HG03442 (cell line): ENCODE measurements around the gene CRKL.
"Not testable (repeated sequence)": the region's sequence is repeated elsewhere in the genome, so short reads cannot be mapped to it uniquely, and the experiment has no call there.

Source experiments
- ATAC-seq: cut with Tn5 transposase; IDR thresholded peaks from one replicate; pipeline ENCODE4 v1.9.1; 2021; ENCODE audit warnings: mild to moderate bottlenecking, moderate library complexity; ENCODE audit not compliant: unreplicated experiment

CRKL gene

DNA sequence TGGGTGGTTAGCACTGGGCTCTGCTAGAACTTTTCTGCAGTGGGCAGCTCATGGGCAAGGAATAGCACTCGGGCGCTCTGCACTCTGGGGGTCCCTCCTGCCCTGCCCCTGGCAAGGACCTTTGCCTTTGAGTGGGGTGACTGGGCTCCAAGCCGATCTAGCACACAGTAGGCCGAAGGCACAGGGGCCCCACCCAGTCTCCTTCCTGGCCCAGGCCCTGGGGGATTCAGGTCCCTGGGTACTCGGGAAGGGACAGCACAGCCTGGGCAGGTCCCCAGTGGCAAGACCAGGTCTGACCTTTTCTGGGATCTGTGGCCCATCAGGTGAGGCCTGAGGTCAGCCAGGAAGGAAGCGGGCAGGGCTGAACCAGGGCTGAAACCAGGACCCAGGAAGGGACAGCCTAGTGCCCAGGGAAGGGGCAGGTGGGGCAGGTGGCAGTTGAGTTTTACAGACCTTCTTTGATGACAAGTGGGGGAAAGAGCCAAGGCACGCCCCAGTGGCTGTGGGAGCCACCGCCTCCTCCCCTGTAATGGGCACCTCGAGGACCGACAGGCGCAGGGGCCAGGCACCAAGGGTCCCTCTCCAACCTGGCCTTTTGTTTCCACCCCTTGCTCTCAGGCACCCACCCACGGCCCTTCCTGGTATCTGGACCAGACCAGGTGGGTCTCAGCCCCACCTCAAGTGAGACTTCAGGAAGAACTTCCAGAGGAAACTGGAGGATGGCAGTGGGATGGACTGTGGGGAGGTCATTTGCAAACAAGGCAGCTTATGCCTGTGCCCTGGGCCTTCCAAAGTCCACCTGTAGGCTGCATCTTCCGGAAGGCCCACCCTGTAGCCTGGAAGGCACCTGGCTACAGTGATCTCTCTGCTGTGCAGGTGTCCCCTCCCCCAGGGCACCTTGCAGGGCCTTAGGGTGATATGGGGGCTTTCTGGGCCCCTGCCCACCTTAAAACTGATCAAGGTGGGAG lies 49.0 kb downstream of the CRKL start:
- ATAC-seq, result no peak

DNA sequence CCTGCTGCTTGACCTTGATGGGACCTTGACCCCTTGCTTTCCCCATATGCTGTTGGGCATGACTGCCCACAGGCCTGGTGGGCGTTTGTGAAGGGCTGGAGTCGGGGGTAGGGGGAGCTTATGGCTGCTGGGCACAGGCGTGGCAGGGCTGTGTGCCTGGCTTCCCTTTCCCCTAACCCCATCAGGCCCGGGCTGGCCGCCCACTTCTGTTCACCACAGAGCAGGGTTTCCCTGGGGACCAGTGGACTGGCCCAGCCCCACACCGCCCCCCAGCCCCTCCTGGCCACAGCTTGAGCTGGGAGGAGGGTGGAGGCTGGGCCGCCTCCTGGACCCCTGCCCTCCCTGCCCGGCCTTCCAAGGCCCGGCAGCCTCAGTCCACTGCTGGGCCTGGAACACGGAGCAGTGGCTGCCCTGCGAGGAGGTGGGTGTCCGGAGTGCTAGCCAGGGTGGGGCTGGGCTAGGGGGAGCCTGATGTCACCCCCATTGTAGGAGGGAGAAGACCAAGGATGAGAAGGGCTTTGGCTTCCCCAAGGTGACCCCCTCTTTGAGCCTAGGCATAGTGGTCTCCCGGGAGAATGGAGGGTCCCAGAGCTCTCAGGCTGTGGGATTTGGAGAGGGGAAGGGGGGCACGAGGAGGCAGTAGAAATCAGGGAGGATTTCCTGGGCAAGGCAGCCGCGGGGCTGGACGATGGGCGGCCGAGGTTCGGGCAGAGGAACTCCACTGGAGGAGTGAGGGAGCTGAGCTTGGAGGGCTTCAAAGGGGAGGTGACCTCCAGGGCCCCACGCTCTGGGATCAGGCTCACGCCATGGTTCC lies 49.9 kb downstream of the CRKL start, which contains the start of gene AIFM3:
AIFM3 (plus strand) TSS at position 373 of the 814 bp plus-strand sequence. CDS start 690 bp downstream, outside the sequence.
- ATAC-seq, result no peak

DNA sequence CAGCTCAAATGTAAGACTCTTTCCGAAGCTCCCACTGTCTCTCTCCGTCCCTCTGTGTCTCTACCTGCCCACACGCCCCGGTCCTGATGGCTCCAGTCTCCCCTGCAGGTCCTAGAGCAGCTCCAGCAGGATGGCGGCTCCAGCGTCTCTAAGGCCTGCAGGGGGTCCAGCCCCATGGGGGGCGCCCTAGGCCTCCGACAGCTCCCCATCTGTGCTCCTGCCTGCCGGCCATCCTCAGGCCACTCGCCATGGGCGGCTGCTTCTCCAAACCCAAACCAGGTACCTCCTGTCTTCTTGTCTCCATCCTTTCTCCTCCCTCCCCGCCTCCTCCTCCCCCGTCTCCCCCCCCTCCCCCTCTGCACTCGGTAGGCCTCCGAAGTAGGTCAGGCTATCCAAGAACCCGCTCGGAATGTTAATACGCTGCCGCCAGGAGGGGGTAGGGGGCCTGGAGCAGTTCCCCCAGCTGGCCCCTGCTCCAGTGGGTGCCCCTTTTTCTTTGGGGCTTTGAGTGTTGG lies 50.5 kb downstream of the CRKL start:
- no peak for ATAC-seq

DNA sequence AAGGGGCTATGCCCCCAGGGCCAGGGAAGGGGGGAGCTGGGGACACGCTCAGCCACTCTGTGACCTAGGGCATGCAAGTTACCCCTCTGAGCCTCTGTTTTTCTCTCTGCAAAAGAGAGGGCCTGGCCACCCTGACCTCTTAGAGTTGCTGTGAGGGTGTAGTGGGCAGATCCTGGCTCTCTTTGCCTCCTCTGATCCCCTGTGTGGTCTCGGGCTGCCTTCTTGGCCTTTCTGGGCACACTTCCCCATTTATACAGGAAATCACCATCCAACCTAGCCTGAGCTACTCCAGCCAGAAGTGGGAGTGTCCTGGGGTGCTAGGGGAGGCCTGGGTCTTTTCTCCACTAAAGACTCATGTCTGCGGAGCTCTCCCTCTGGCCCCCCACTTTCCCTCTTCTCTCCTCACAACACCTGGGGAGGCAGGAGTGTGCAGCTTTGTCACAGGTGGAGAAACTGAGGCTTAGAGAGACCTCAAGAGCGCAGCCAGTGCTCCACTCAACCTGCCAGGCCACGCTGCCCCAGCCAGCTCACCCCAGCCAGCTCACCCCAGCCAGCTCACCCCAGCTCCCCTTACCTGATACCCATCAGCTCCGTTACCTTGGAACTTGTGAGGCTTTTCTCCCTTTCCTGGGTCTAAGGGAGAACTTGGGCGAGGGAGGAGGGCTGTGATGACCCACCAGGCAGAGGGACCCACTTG lies 51.2 kb downstream of the CRKL start:
- ATAC-seq, result no peak

DNA sequence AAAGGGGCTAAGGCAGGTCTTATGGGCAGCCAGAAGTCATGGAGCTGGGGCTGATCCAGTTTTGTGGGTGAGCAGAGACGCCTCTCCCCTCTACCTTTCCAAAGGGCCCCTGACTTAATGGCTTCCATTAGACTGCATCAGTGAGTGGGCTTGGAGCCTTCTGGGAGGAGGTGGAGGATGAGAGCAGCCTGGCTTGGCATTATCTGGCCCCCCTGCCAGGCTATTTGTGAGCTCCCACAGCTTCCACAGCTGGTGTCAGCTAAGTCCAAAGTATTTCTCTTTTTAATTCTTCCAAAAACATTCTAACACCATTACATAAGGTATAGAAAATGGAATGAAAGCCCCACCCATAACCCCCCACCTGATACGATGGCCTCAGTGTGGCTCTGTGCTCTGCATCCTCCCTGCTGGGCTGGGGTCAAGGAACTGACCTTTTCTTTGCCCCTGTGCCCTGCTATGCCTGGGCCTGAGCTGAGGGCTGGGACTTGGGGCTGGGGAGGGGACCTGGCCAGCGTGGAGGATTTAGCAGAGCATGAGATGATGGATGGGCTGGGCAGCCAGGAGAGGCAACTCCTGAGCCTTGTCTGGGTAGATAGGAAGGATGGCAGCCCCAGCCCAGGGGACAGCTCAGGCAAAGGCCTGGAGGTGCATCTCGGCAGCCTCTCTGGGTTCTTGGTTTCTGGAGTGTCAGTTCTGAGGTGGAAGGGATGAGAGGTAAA lies 53.9 kb downstream of the CRKL start:
- no peak for ATAC-seq

GRCh38 chr22:20972014-20972694 lies 54.9 kb downstream of the CRKL start:
- not testable (repeated sequence) for ATAC-seq

DNA sequence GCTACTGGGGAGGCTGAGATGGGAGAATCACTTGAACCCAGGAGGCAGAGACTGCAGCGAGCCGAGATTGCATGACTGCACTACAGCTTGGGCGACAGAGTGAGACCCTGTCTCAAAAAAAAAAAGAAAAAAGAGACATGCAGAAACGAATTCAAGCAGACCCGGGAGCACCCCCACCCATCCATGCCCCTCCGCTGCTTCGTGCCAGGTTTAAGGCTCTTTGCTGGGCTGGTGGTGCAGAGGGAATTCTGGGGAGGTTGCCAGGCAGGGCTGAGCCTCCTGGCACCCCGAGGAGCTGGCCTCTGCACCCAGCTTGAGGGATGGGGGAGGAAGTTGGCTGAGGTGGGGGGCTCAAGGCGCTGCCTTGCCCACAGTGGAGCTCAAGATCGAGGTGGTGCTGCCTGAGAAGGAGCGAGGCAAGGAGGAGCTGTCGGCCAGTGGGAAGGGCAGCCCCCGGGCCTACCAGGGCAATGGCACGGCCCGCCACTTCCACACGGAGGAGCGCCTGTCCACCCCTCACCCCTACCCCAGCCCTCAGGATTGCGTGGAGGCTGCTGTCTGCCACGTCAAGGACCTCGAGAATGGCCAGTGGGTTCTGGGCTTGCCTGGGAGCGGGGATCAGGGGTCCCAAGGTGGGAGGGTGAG lies 55.8 kb downstream of the CRKL start:
- no peak for ATAC-seq

- ATAC-seq, result no peak
Observed at GRCh38 chr22:20973634-20974286, 56.6 kb downstream of the CRKL start.

DNA sequence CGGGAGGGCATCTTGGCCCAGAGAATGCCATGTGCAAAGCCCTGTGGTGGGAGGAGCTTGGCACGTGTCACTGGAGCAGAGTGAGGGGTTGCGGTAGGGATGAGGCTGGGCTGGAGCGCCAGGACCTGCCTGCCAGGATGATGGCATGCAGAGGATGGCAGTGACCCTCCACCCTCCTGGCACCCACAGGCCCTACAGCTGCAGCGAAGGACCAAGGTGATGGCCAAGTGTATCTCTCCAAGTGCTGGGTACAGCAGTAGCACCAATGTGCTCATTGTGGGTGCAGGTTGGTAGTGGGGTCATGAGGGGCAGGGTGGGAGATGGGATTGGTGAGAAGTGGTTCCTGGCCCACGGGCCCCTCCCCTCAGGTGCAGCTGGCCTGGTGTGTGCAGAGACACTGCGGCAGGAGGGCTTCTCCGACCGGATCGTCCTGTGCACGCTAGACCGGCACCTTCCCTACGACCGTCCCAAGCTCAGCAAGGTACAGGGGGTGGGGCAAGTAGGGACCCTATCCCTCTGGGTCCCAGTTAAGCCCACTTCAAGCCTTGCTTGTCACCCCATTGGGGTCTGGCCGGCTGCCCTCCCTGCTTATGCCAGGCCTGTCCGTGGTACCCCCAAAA lies 57.2 kb downstream of the CRKL start:
- ATAC-seq, result no peak

DNA sequence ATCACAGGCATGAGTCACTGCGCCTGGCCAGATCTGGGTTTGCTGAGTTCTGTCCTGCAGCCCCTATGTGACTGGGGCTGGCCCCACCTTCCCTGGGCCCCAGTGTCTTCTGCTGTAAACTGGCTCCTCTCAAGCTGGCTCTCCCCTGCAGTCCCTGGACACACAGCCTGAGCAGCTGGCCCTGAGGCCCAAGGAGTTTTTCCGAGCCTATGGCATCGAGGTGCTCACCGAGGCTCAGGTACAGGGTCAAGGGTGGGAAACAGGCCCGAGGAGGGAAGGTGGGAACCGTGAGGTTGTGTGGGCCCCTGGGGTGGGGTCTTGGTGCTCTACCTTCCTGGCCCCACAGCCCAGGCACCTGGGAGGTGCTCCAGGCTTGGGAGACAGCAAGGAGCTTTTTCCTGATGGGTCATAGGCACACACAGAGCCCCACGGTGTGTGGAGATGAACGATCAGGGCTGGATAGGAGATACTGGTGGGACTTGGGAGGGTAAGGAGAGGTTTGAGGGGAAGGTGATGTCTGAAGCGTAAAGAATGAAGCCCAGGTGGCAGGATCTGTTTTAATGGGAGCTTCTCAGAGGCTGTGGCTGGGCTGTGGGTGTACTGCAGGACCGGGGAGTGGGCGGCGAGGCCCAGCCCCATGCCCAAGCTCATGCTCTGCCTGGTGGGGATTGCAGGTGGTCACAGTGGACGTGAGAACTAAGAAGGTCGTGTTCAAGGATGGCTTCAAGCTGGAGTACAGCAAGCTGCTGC lies 58.5 kb downstream of the CRKL start:
- ATAC-seq, result no peak

DNA sequence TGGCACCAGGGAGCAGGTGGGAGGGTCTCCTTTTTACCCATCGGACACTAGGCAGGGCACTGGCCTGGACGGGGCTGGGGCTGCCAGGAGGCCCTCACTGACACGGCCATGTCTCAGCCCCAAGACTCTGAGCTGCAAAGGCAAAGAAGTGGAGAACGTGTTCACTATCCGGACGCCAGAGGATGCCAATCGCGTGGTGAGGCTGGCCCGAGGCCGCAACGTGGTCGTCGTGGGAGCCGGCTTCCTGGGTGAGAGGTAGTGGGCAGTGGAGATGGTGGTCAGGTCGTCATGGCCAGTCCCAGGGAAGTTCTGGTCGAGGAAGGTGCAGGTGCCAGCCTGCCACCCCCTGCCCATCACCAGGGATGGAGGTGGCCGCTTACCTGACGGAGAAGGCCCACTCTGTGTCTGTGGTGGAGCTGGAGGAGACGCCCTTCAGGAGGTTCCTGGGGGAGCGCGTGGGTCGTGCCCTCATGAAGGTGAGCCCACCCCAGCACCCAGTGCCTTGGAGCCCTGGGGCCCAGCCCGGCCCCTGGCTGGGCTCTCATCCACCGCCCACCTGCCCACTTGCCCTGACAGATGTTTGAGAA lies 59.2 kb downstream of the CRKL start:
- no peak for ATAC-seq

DNA sequence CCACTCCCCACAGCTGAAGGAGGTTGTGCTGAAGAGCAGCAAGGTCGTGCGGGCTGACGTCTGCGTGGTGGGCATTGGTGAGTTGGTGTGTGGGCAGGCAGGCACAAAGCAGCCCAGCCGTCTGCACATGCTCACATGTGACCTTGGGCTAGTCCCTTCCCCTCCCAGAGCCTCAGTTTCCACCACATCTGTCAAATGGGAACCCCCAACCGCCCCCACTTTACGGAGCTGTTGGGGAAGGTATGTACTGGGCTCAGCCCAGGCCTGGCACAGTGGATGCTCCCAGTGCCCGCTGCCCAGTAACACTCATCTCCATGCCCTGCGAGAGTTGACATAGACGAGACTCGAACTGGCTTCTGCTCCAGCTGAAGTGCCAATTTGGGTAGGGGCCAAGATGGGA lies 59.8 kb downstream of the CRKL start:
- no peak for ATAC-seq

DNA sequence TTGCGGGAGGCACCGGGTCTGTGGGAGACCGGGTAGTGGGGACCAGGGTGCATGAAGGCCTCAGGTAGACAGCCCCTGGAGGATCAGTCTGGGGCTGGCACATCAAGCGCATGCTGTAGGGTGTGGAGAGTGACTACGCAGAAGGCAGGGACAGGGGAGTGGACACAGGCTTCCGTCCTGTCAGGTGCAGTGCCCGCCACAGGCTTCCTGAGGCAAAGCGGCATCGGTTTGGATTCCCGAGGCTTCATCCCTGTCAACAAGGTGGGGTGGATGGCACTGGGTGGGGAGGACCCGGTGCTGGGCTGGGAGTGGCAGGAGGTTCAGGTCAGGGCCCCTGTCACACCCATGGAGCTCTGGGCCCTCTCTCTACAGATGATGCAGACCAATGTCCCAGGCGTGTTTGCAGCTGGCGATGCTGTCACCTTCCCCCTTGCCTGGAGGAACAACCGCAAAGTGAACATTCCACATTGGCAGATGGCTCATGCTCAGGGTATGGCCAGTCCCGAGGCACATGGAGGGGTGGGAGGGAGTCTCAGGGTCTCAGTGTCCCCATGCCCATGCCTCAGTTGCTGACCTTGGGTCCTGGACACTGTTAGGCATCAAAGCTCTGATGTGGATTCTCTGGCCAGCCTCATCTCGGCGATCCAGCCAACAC lies 60.4 kb downstream of the CRKL start:
- no peak for ATAC-seq

DNA sequence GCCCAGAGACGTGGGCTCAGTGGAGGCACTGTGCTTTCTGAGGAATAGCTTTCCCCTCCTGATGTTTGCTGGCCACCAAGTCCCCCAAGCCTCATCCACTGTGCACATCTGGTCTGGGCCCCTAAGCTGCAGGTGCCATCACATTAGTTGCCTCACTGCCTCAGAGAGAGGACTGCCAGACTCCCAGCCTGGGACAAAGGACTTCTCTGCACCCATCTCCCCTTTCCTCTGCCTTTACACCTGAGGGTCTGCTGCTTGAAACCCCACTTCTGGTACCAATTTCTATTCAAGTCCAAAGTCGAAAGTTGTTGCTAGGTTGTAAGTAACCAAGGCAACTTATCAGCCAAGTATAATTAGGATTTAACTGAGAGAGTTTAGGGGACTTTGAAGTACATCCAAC lies 61.2 kb downstream of the CRKL start:
- no peak for ATAC-seq

GRCh38 chr22:20979243-20979809 lies 62.1 kb downstream of the CRKL start:
- ATAC-seq, result no peak

GRCh38 chr22:20979940-20980453 lies 62.8 kb downstream of the CRKL start:
- no peak for ATAC-seq
